CD1c-positive myeloid dendritic cell (primary cell): ENCODE data around the gene SFTPD.

Source experiments
- DNase-seq: peaks from one replicate; pipeline ENCODE4 v3.0.0-alpha.2; 2016; ENCODE audit errors: extremely low spot score

Gene SFTPD

GRCh38 chr10:79944428-79945395 lies 4.2 kb downstream of the SFTPD start:
- DNase-seq = no peak

- no peak for DNase-seq
Measured at GRCh38 chr10:79943871-79944270, 5.0 kb downstream of the SFTPD start.

GRCh38 chr10:79942261-79943185 lies 6.4 kb downstream of the SFTPD start:
- DNase-seq = peak; percentile 41

GRCh38 chr10:79941585-79942210 lies 7.2 kb downstream of the SFTPD start:
- no peak for DNase-seq

- no peak for DNase-seq
Measured at GRCh38 chr10:79941146-79941545, 7.8 kb downstream of the SFTPD start.

GRCh38 chr10:79940431-79940830 lies 8.5 kb downstream of the SFTPD start:
- no peak for DNase-seq

- no peak for DNase-seq
Measured at GRCh38 chr10:79939969-79940368, 8.9 kb downstream of the SFTPD start.

GRCh38 chr10:79938728-79939406 lies 10.0 kb downstream of the SFTPD start:
- peak; percentile 97 for DNase-seq

GRCh38 chr10:79937701-79938151 lies 11.2 kb downstream of the SFTPD start:
- no peak for DNase-seq

- peak; percentile 10 for DNase-seq
Measured at GRCh38 chr10:79936625-79937615, 12.0 kb downstream of the SFTPD start.

- DNase-seq = peak; percentile 11
Measured at GRCh38 chr10:79933961-79934360, 14.9 kb downstream of the SFTPD start.

GRCh38 chr10:79932841-79933379 lies 16.0 kb downstream of the SFTPD start:
- no peak for DNase-seq

- no peak for DNase-seq
Measured at GRCh38 chr10:79932307-79932706, 16.6 kb downstream of the SFTPD start.

GRCh38 chr10:79930751-79931150 lies 18.2 kb downstream of the SFTPD start:
- no peak for DNase-seq

- no peak for DNase-seq
Measured at GRCh38 chr10:79930267-79930666, 18.6 kb downstream of the SFTPD start.

- DNase-seq = peak; percentile 65
Measured at GRCh38 chr10:79929409-79929904, 19.4 kb downstream of the SFTPD start.

- no peak for DNase-seq
Measured at GRCh38 chr10:79928028-79928583, 20.8 kb downstream of the SFTPD start.

GRCh38 chr10:79927111-79927828 lies 21.6 kb downstream of the SFTPD start:
- DNase-seq = no peak

GRCh38 chr10:79926037-79926436 lies 22.9 kb downstream of the SFTPD start:
- DNase-seq = no peak
